Thyroid gland (tissue), 4 donors: ENCODE measurements around the gene GMCL2. TPM values are rescaled to one million over a fixed set of nuclear protein-coding genes. Genes with fewer than 3 reads are reported as not detected.

Source experiments
- DNase-seq, 2 donors: peaks; one replicate each; pipeline ENCODE4 v3.0.0-alpha.2; 2019
- H3K27ac ChIP-seq, 3 donors: fragments of 200-600 bp; sonication (generic); 1 replicate in 2 of 3; 2 replicates in 1 of 3; pipeline ENCODE4 v1.5.1; 2016 to 2019; ENCODE audit warnings: mild to moderate bottlenecking in 1 of 3, moderate library complexity in 1 of 3
- H3K27me3 ChIP-seq: fragments of 200-600 bp; sonication (generic); one replicate; pipeline ENCODE4 v1.5.1; 2019
- H3K36me3 ChIP-seq, 2 donors: fragments of 200-600 bp; sonication (generic); one replicate each; pipeline ENCODE4 v1.5.1; 2016 to 2019
- H3K4me1 ChIP-seq, 2 donors: fragments of 200-600 bp; sonication (generic); one replicate each; pipeline ENCODE4 v1.5.1; 2017 to 2019
- H3K4me3 ChIP-seq, 3 donors: fragments of 200-600 bp; sonication (generic); replicated peaks in 1 of 3; 1 replicate in 2 of 3; 2 replicates in 1 of 3; pipeline ENCODE4 v1.5.1; 2016; ENCODE audit warnings: mild to moderate bottlenecking in 1 of 3
- H3K9me3 ChIP-seq: fragments of 200-600 bp; sonication (generic); one replicate; pipeline ENCODE4 v1.5.1; 2017
- POLR2A ChIP-seq, 2 donors: fragments of 450-650 bp; IDR thresholded peaks; one replicate each; pipeline ENCODE4 v1.6.1; 2017; ENCODE audit warnings: antibody characterized with exemption in 2 of 2, mild to moderate bottlenecking in 2 of 2, moderate library complexity in 1 of 2
- WGBS, 2 donors: methylation state at CpG; one replicate each; pipeline ENCODE4 v1.1.5; 2017; 5-methylcytosine and 5-hydroxymethylcytosine counted together
- intact Hi-C: fragments of 100-400 bp; cut with DNase I; formaldehyde crosslinking; loops from one replicate; pipeline ENCODE4 v1.15.1; 2023
- total RNA-seq, 4 donors: library from RNA; depleted of rRNA; stranded (reverse); fragments of >200 nt; gene quantifications; one replicate each; pipeline ENCODE4 v1.2.3, GENCODE V29; 2016
- TF ChIP-seq, protein P1 (sequence below), 6 experiments: fragments of 200-600 bp in 3 of 6; fragments of 450-650 bp in 3 of 6; sonication (generic) in 3 of 6; IDR thresholded peaks; one replicate each; pipeline ENCODE4 v1.5.1; 2016 to 2019; ENCODE audit warnings: antibody characterized with exemption in 6 of 6, mild to moderate bottlenecking in 2 of 6, inconsistent platforms in 1 of 6, moderate library complexity in 1 of 6

The GMCL2 gene
- total RNA-seq, 4 donors from 2014 or later: not detected

GRCh38 chr5:178234121-178234749 is 47.1 kb upstream of the GMCL2 start:
- Histone ChIP-seq H3K9me3 (no peaks in the 10 kb centered on the region), H3K27ac (peak overlapping the region in 1 of 3 donors; percentile 26), H3K27me3 (no peaks in the 10 kb centered on the region), H3K4me3 (no peak overlapping the region), H3K4me1 (peaks cover 28 to 75% of the 10 kb centered on the region in 2 donors), H3K36me3 (peaks cover 0 to 8% of the 10 kb centered on the region in 2 donors)
- intact Hi-C loops: loop anchor here (5.0 kb wide), 1 partner anchor 358 kb away; the partner anchor contains the start of gene COL23A1
- TF ChIP-seq, protein P1, sequence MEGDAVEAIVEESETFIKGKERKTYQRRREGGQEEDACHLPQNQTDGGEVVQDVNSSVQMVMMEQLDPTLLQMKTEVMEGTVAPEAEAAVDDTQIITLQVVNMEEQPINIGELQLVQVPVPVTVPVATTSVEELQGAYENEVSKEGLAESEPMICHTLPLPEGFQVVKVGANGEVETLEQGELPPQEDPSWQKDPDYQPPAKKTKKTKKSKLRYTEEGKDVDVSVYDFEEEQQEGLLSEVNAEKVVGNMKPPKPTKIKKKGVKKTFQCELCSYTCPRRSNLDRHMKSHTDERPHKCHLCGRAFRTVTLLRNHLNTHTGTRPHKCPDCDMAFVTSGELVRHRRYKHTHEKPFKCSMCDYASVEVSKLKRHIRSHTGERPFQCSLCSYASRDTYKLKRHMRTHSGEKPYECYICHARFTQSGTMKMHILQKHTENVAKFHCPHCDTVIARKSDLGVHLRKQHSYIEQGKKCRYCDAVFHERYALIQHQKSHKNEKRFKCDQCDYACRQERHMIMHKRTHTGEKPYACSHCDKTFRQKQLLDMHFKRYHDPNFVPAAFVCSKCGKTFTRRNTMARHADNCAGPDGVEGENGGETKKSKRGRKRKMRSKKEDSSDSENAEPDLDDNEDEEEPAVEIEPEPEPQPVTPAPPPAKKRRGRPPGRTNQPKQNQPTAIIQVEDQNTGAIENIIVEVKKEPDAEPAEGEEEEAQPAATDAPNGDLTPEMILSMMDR (IDR thresholded peaks at IDR 0.05): no peak
- no peak for TF ChIP-seq POLR2A (IDR thresholded peaks at IDR 0.05)
- WGBS, 2 donors: 84 to 86% methylated on average over 5 to 6 of the region's 7 CpGs
- DNase-seq: no peak

DNA sequence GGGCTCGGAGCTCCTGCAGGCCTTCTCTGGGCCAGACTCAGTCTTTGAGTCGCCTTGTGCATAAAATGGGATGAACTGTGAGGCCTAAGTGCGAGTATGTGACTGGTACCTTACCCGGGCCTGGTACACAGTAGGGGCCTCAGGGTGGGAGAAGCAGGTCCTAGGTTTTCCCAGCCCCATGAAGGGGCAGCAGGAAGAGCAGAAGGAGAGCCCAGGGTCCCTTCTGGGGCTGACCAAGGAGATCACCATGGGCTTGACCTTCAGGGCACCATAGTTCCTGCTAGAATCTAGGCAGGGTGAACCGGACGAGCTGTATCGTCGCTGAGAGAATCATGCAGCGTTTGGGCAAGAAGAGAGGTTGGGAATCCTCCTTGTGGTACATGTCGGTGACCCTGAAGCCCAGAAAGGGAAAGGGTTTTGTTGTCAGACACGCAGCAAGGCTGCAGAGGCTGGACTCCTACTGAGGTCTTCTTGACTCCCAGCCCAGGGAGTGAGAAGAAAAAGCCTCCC is 45.8 kb upstream of the GMCL2 start:
- 80 to 89% methylated on average over 9 to 10 of the region's 11 CpGs for WGBS, 2 donors
- no peak for TF ChIP-seq POLR2A (IDR thresholded peaks at IDR 0.05)
- TF ChIP-seq, protein P1 (IDR thresholded peaks at IDR 0.05): no peak
- Histone ChIP-seq H3K9me3 (no peaks in the 10 kb centered on the region), H3K4me1 (peaks cover 28 to 62% of the 10 kb centered on the region in 2 donors), H3K27ac (peak overlapping the region; percentile 93 to 97 (median 97)), H3K27me3 (no peaks in the 10 kb centered on the region), H3K4me3 (peak overlapping the region in 1 of 3 donors; percentile 61), H3K36me3 (peaks cover 9 to 10% of the 10 kb centered on the region in 2 donors)
- DNase-seq: no peak
- intact Hi-C loops: loop anchor here (5.0 kb wide), 1 partner anchor 359 kb away; the partner anchor contains the start of gene COL23A1

DNA sequence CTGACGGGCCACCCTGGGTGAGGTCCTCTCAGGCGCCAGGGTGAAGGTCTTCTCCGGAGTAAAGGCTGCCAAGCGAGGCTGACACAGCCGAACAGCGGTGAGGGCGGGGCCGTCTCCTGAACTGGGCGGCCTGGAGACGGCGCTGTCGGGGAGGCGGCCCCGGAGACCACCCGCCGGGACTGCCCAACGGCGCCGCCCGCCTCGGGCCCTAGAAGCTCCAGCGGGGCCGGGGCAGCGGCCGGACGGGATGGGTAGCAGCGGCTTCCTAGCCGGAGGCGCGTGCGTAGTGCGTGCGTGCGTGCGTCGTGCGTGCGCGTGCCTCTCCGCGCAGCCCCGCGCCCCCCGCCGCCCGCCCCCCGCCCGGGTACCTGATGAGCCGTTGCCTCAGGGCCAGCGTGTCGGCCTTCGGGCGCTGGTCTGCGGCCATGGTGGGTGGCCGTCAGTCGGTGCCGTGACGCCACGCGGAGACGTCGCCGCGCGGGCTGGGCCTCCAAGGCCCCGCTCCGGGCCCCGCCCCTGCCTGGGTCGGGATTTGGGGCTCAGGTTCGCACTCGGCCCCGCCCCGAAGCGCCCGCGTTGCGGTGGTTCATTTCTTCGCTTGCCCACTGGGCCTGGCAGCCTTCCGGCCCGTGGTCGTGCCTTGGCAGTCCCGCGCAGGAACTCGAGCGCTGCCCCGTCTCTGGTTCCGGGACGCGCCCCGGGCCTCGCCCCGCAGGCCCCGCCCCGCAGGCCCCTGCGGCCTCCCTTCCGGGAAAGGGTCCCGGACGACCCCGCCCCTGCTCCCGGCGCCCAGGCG is 45.2 kb upstream of the GMCL2 start, which contains the start of gene PHYKPL:
Gene PHYKPL (minus strand): TSS at position 679 of the 796 bp plus-strand sequence. CDS start 252 bp downstream, at position 427.
- peak in 1 of 2 donors; percentile 63 for TF ChIP-seq POLR2A (IDR thresholded peaks at IDR 0.05)
- TF ChIP-seq, protein P1 (IDR thresholded peaks at IDR 0.05): no peak
- WGBS, 2 donors: 0% methylated on average over 6 to 40 of the region's 102 CpGs
- H3K4me1 ChIP-seq: peaks cover 28 to 56% of the 10 kb centered on the region in 2 donors
- H3K9me3 ChIP-seq: no peaks in the 10 kb centered on the region
- peak; percentile 80 to 81 for DNase-seq
- peak within 1 kb of the TSS; percentile 93 to 97 (median 97) for H3K27ac ChIP-seq
- peaks cover 13 to 14% of the 10 kb centered on the region in 2 donors for H3K36me3 ChIP-seq
- intact Hi-C loops: loop anchor here (5.0 kb wide), 1 partner anchor 360 kb away; the partner anchor contains the start of gene COL23A1
- no peaks in the 10 kb centered on the region for H3K27me3 ChIP-seq
- peak within 1 kb of the TSS; percentile 11 to 70 (median 61) for H3K4me3 ChIP-seq

GRCh38 chr5:178231539-178232123 is 44.5 kb upstream of the GMCL2 start:
- H3K27me3 ChIP-seq: no peaks in the 10 kb centered on the region
- TF ChIP-seq, protein P1 (IDR thresholded peaks at IDR 0.05): no peak
- TF ChIP-seq POLR2A (IDR thresholded peaks at IDR 0.05): no peak
- no peak for DNase-seq
- intact Hi-C loops: loop anchor here (5.0 kb wide), 1 partner anchor 361 kb away; the partner anchor contains the start of gene COL23A1
- no peaks in the 10 kb centered on the region for H3K9me3 ChIP-seq
- H3K4me3 ChIP-seq: peak overlapping the region; percentile 11 to 70 (median 61)
- peaks cover 13 to 14% of the 10 kb centered on the region in 2 donors for H3K36me3 ChIP-seq
- 23 to 29% methylated on average over 10 to 21 of the region's 21 CpGs for WGBS, 2 donors
- peak overlapping the region; percentile 93 to 97 (median 97) for H3K27ac ChIP-seq
- peaks cover 22 to 49% of the 10 kb centered on the region in 2 donors for H3K4me1 ChIP-seq
